ENCODE data around the gene ALDH8A1. TPM values are rescaled to one million over a fixed set of nuclear protein-coding genes. Genes with fewer than 3 reads are reported as not detected.

The ALDH8A1 gene
- total RNA-seq, 1 experiment from 2014 or later: not detected

- DNase-seq (ENCODE audit: low read depth, low spot score): no peak
- in situ Hi-C loops (cut with HindIII; ENCODE audit: low pct_unique_long_range_greater_than_20kb, low sequenced_read_pairs): no loop called here
These were observed 6.8 kb upstream of the ALDH8A1 start for GRCh38 chr6:134956676-134957075.

GRCh38 chr6:134956032-134956431 lies 6.1 kb upstream of the ALDH8A1 start:
- no peak for DNase-seq (ENCODE audit: low read depth, low spot score)
- in situ Hi-C loops (cut with HindIII; ENCODE audit: low pct_unique_long_range_greater_than_20kb, low sequenced_read_pairs): no loop called here

- DNase-seq (ENCODE audit: low read depth, low spot score): no peak
- in situ Hi-C loops (cut with HindIII; ENCODE audit: low pct_unique_long_range_greater_than_20kb, low sequenced_read_pairs): no loop called here
These were observed 4.5 kb upstream of the ALDH8A1 start for GRCh38 chr6:134954272-134955000.

GRCh38 chr6:134951494-134952263 lies 1.8 kb upstream of the ALDH8A1 start:
- in situ Hi-C loops (cut with HindIII; ENCODE audit: low pct_unique_long_range_greater_than_20kb, low sequenced_read_pairs): no loop called here
- no peak for DNase-seq (ENCODE audit: low read depth, low spot score)

- no peak for DNase-seq (ENCODE audit: low read depth, low spot score)
These were observed 581 bp upstream of the ALDH8A1 start for GRCh38 chr6:134950482-134950881.

GRCh38 chr6:134948691-134949090 lies 1.2 kb downstream of the ALDH8A1 start:
- no peak for DNase-seq (ENCODE audit: low read depth, low spot score)
- in situ Hi-C loops (cut with HindIII; ENCODE audit: low pct_unique_long_range_greater_than_20kb, low sequenced_read_pairs): no loop called here

More at GRCh38 chr6:134950482-134950881, 581 bp upstream of the ALDH8A1 start:
- in situ Hi-C loops (cut with HindIII; ENCODE audit: low pct_unique_long_range_greater_than_20kb, low sequenced_read_pairs): no loop called here

- no peak for DNase-seq (ENCODE audit: low read depth, low spot score)
- in situ Hi-C loops (cut with HindIII; ENCODE audit: low pct_unique_long_range_greater_than_20kb, low sequenced_read_pairs): no loop called here
These were observed 1.8 kb downstream of the ALDH8A1 start for GRCh38 chr6:134948142-134948541.

GRCh38 chr6:134945045-134945444 lies 4.9 kb downstream of the ALDH8A1 start:
- DNase-seq (ENCODE audit: low read depth, low spot score): no peak
- in situ Hi-C loops (cut with HindIII; ENCODE audit: low pct_unique_long_range_greater_than_20kb, low sequenced_read_pairs): no loop called here

GRCh38 chr6:134943522-134944111 lies 6.3 kb downstream of the ALDH8A1 start:
- no peak for DNase-seq (ENCODE audit: low read depth, low spot score)
- in situ Hi-C loops (cut with HindIII; ENCODE audit: low pct_unique_long_range_greater_than_20kb, low sequenced_read_pairs): no loop called here

- in situ Hi-C loops (cut with HindIII; ENCODE audit: low pct_unique_long_range_greater_than_20kb, low sequenced_read_pairs): no loop called here
- no peak for DNase-seq (ENCODE audit: low read depth, low spot score)
These were observed 11.0 kb downstream of the ALDH8A1 start for GRCh38 chr6:134938896-134939295.

GRCh38 chr6:134937426-134937825 lies 12.5 kb downstream of the ALDH8A1 start:
- in situ Hi-C loops (cut with HindIII; ENCODE audit: low pct_unique_long_range_greater_than_20kb, low sequenced_read_pairs): no loop called here
- DNase-seq (ENCODE audit: low read depth, low spot score): no peak

GRCh38 chr6:134936931-134937330 lies 13.0 kb downstream of the ALDH8A1 start:
- DNase-seq (ENCODE audit: low read depth, low spot score): no peak
- in situ Hi-C loops (cut with HindIII; ENCODE audit: low pct_unique_long_range_greater_than_20kb, low sequenced_read_pairs): no loop called here

- in situ Hi-C loops (cut with HindIII; ENCODE audit: low pct_unique_long_range_greater_than_20kb, low sequenced_read_pairs): no loop called here
- no peak for DNase-seq (ENCODE audit: low read depth, low spot score)
These were observed 13.4 kb downstream of the ALDH8A1 start for GRCh38 chr6:134936476-134936875.

- DNase-seq (ENCODE audit: low read depth, low spot score): no peak
- in situ Hi-C loops (cut with HindIII; ENCODE audit: low pct_unique_long_range_greater_than_20kb, low sequenced_read_pairs): no loop called here
These were observed 15.0 kb downstream of the ALDH8A1 start for GRCh38 chr6:134934793-134935485.

GRCh38 chr6:134932535-134933470 lies 17.1 kb downstream of the ALDH8A1 start:
- in situ Hi-C loops (cut with HindIII; ENCODE audit: low pct_unique_long_range_greater_than_20kb, low sequenced_read_pairs): no loop called here
- DNase-seq (ENCODE audit: low read depth, low spot score): no peak

- no peak for DNase-seq (ENCODE audit: low read depth, low spot score)
- in situ Hi-C loops (cut with HindIII; ENCODE audit: low pct_unique_long_range_greater_than_20kb, low sequenced_read_pairs): no loop called here
These were observed 17.8 kb downstream of the ALDH8A1 start for GRCh38 chr6:134932098-134932497.

GRCh38 chr6:134930463-134930862 lies 19.4 kb downstream of the ALDH8A1 start:
- in situ Hi-C loops (cut with HindIII; ENCODE audit: low pct_unique_long_range_greater_than_20kb, low sequenced_read_pairs): no loop called here
- no peak for DNase-seq (ENCODE audit: low read depth, low spot score)

Data from SK-MEL-5 (cell line).